ENCODE measurements around the gene MCTP1. TPM values are rescaled to one million over a fixed set of nuclear protein-coding genes. Genes with fewer than 3 reads are reported as not detected.

The MCTP1 gene
- total and polyA plus RNA-seq, 2 of the 13 experiments (the other 11 are each of a cell fraction or from before 2014, with no cell fraction given): 0.15 to 0.48 TPM

DNA sequence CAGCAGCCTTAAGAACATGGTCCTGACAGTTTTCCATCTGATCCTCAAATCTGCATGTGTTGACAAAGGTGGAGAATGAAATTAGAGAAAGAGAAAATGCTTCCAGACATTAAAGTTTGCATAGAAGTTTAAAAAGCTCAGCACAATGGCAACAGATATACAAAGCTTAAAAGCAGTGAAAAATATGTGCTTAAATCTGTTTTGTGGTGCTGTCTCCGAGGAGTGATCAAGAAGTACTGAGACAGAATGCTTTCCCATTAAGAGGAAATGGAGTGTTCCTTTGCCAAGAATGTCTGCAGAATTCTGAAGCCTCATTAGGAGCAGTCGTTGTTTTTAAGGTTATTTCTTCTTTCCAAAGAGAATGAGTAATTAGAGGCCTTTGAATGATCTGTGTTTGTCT is 131.4 kb downstream of the MCTP1 start:
- ChIA-PET CTCF (ENCODE audit: low intra/inter-chr PET ratio, low total read pairs) (no interaction called here), POLR2A (no interaction called here)
- whole genome bisulfite sequencing (ENCODE audit: low lambda C conversion rate): 2% methylated on average over 2 of the region's 2 CpGs
- Histone ChIP-seq H2AFZ (ENCODE audit: low read length) (no peak overlapping the region), H3K4me3 (replicated peaks in 1 of 3; ENCODE audit: insufficient read depth in 1 of 3, low read depth in 2 of 3, low read length in 3 of 3) (no peak overlapping the region), H3K4me1 (ENCODE audit: insufficient read depth, low read length) (0 out of 2 replicates have a peak, but pooled peaks cover 10% of the 10 kb centered on the region), H3K4me2 (ENCODE audit: low read depth, low read length) (no peak overlapping the region), H3K36me3 (replicated peaks in 1 of 2; ENCODE audit: control insufficient read depth in 1 of 2, insufficient read depth in 2 of 2, low read length in 2 of 2) (no peaks in the 10 kb centered on the region), H4K20me1 (ENCODE audit: insufficient read depth, low read length) (no peaks in the 10 kb centered on the region), H3K9ac (ENCODE audit: insufficient read depth, low read depth, low read length) (no peak overlapping the region), H3K79me2 (ENCODE audit: insufficient read depth, low read length) (no peaks in the 10 kb centered on the region), H3K9me3 (ENCODE audit: low read length) (no peaks in the 10 kb centered on the region), H3K27me3 (ENCODE audit: control insufficient read depth in 1 of 2, insufficient read depth in 2 of 2, low read length in 2 of 2) (no peaks in the 10 kb centered on the region), H3K27ac (ENCODE audit: extremely low read length, insufficient read depth, low read length) (no peak overlapping the region)
- FAIRE-seq (no peak), ATAC-seq (no peak), DNase-seq (ENCODE audit: low spot score) (no peak)
- no peak for TF ChIP-seq ETV5 (CRISPR knock-in tag; IDR thresholded peaks at IDR 0.05; ENCODE audit: borderline replicate concordance)
- TF ChIP-seq, protein P1, sequence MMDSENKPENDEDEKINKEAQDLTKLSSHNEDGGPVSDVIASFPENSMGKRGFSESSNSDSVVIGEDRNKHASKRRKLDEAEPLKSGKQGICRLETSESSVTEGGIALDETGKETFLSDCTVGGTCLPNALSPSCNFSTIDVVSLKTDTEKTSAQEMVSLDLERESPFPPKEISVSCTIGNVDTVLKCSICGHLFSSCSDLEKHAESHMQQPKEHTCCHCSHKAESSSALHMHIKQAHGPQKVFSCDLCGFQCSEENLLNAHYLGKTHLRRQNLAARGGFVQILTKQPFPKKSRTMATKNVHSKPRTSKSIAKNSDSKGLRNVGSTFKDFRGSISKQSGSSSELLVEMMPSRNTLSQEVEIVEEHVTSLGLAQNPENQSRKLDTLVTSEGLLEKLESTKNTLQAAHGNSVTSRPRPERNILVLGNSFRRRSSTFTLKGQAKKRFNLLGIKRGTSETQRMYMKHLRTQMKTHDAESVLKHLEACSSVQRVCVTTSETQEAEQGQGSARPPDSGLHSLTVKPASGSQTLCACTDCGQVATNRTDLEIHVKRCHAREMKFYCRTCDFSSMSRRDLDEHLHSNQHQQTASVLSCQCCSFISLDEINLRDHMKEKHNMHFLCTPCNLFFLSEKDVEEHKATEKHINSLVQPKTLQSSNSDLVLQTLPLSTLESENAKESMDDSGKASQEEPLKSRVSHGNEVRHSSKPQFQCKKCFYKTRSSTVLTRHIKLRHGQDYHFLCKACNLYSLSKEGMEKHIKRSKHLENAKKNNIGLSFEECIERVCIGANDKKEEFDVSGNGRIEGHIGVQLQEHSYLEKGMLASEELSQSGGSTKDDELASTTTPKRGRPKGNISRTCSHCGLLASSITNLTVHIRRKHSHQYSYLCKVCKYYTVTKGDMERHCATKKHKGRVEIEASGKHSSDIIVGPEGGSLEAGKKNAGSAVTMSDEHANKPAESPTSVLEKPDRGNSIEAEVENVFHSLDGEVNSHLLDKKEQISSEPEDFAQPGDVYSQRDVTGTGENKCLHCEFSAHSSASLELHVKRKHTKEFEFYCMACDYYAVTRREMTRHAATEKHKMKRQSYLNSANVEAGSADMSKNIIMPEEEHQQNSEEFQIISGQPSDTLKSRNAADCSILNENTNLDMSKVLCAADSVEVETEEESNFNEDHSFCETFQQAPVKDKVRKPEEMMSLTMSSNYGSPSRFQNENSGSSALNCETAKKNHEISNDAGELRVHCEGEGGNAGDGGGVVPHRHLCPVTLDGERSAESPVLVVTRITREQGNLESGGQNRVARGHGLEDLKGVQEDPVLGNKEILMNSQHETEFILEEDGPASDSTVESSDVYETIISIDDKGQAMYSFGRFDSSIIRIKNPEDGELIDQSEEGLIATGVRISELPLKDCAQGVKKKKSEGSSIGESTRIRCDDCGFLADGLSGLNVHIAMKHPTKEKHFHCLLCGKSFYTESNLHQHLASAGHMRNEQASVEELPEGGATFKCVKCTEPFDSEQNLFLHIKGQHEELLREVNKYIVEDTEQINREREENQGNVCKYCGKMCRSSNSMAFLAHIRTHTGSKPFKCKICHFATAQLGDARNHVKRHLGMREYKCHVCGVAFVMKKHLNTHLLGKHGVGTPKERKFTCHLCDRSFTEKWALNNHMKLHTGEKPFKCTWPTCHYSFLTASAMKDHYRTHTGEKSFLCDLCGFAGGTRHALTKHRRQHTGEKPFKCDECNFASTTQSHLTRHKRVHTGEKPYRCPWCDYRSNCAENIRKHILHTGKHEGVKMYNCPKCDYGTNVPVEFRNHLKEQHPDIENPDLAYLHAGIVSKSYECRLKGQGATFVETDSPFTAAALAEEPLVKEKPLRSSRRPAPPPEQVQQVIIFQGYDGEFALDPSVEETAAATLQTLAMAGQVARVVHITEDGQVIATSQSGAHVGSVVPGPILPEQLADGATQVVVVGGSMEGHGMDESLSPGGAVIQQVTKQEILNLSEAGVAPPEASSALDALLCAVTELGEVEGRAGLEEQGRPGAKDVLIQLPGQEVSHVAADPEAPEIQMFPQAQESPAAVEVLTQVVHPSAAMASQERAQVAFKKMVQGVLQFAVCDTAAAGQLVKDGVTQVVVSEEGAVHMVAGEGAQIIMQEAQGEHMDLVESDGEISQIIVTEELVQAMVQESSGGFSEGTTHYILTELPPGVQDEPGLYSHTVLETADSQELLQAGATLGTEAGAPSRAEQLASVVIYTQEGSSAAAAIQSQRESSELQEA (CRISPR knock-in tag; IDR thresholded peaks at IDR 0.05; ENCODE audit: not compliant biosample characterization): no peak
- no peak for TF ChIP-seq JUND (CRISPR knock-in tag; IDR thresholded peaks at IDR 0.05)
- no peak for TF ChIP-seq SCMH1 (CRISPR knock-in tag; IDR thresholded peaks at IDR 0.05; ENCODE audit: borderline replicate concordance)
- TF ChIP-seq ZSCAN21 (CRISPR knock-in tag; IDR thresholded peaks at IDR 0.05; ENCODE audit: borderline replicate concordance): no peak
- TF ChIP-seq TGIF2 (CRISPR knock-in tag; IDR thresholded peaks at IDR 0.05): no peak
- intact Hi-C loops (cut with micrococcal nuclease; ENCODE audit: unreplicated experiment) (no loop called here), in situ Hi-C loops (cut with HindIII; ENCODE audit: extremely low pct_ligation_motif_present, low pct_unique_long_range_greater_than_20kb) (no loop called here)
- BruUV-seq (replicated peaks): no TSS peak
